A549 (cell line): ENCODE results near the gene ATP11A.

Experiments
- FOSL2 ChIP-seq, 2 experiments: fragments of 450-650 bp in 1 of 2; fragments of >200 bp in 1 of 2; sonication (Bioruptor Twin) in 1 of 2; formaldehyde crosslinking; IDR thresholded peaks; 2 replicates each; pipeline versions ENCODE4 v1.5.0 to v1.6.1; 2016 to 2020; ENCODE audit warnings: mild to moderate bottlenecking in 1 of 2, moderate library complexity in 1 of 2
- HOXA7 ChIP-seq: fragments of 250-450 bp; sonication (Bioruptor Pico); IDR thresholded peaks from 2 replicates; pipeline ENCODE4 v1.5.0; 2020; ENCODE audit warnings: mild to moderate bottlenecking, moderate library complexity
- MAFK ChIP-seq: fragments of 450-650 bp; IDR thresholded peaks from 2 replicates; pipeline ENCODE4 v1.6.1; 2014; ENCODE audit not compliant: partially characterized antibody
- ZNF302 ChIP-seq: fragments of 250-450 bp; sonication (Bioruptor Pico); IDR thresholded peaks from 2 replicates; pipeline ENCODE4 v1.9.0; 2021; ENCODE audit warnings: inconsistent platforms, mild to moderate bottlenecking, moderate library complexity
- TF ChIP-seq, protein P1 (sequence below): IDR thresholded peaks from 2 replicates; pipeline ENCODE4 v1.6.1; 2012

GRCh38 chr13:112933649-112934048, 243.8 kb downstream of the ATP11A start:
- TF ChIP-seq, protein P1, sequence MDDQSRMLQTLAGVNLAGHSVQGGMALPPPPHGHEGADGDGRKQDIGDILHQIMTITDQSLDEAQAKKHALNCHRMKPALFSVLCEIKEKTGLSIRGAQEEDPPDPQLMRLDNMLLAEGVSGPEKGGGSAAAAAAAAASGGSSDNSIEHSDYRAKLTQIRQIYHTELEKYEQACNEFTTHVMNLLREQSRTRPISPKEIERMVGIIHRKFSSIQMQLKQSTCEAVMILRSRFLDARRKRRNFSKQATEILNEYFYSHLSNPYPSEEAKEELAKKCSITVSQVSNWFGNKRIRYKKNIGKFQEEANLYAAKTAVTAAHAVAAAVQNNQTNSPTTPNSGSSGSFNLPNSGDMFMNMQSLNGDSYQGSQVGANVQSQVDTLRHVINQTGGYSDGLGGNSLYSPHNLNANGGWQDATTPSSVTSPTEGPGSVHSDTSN, result no peak
- TF ChIP-seq HOXA7 (CRISPR knock-in tag), result no peak
- TF ChIP-seq FOSL2 (IDR thresholded peaks at IDR 0.05), result no peak
- TF ChIP-seq FOSL2 (CRISPR knock-in tag; IDR thresholded peaks at IDR 0.05), result no peak
- no peak for TF ChIP-seq ZNF302 (CRISPR knock-in tag)
- no peak for TF ChIP-seq MAFK
